ACHN (cell line): ENCODE results near the gene RAB3B.

Experiments
- DNase-seq: peaks from one replicate; pipeline ENCODE4 v3.0.0-alpha.2; 2015
- in situ Hi-C: cut with HindIII; loops from 2 replicates; pipeline ENCODE4 v1.10.0; 2017; ENCODE audit warnings: low sequenced_read_pairs, low pct_ligation_motif_present, low pct_unique_long_range_greater_than_20kb

The RAB3B gene

DNA sequence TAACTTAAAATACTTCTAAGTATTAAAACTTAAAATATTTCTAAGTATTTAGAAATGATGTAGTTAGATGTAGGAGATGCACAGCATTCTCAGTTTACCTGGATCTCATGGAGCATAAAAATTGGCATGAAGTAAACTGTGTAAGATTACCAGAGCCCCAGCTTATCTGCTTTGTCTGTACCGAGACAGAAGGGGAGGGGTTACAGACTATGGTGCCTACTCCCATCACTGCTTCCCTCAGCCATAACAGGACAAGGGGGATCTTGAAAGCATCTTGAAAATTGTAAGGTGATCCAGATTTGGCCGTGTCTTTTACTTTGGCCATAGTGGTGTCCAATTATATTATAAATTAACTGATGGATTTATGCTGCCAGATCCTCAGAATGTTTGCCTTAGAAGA lies 130.8 kb downstream of the RAB3B start:
- DNase-seq: no peak
- in situ Hi-C loops: no loop called here

GRCh38 chr1:51859333-51859732 lies 131.2 kb downstream of the RAB3B start:
- no peak for DNase-seq
- in situ Hi-C loops: no loop called here

- in situ Hi-C loops: no loop called here
- DNase-seq: no peak
These were observed 131.6 kb downstream of the RAB3B start for GRCh38 chr1:51858892-51859291.
